Nephron progenitor cell (in vitro differentiated cells): ENCODE results near the gene NUP50.

ENCODE experiments used
- DNase-seq: peaks from one replicate; pipeline ENCODE4 v3.0.0; 2021
- H3K27ac Mint-ChIP-seq: 2 replicates; pipeline ENCODE4 v1.8.0; 2021; ENCODE audit warnings: mild to moderate bottlenecking, moderate library complexity, mixed read lengths
- H3K27me3 Mint-ChIP-seq: 2 replicates; pipeline ENCODE4 v1.8.0; 2021; ENCODE audit warnings: mild to moderate bottlenecking, low read depth, mixed read lengths; ENCODE audit not compliant: poor library complexity
- H3K36me3 Mint-ChIP-seq: 2 replicates; pipeline ENCODE4 v1.8.0; 2021; ENCODE audit warnings: low read depth, mixed read lengths
- H3K4me1 Mint-ChIP-seq: 2 replicates; pipeline ENCODE4 v1.8.0; 2021; ENCODE audit warnings: mixed read lengths
- H3K4me3 Mint-ChIP-seq: 2 replicates; pipeline ENCODE4 v1.8.0; 2021; ENCODE audit warnings: mild to moderate bottlenecking, moderate library complexity, mixed read lengths
- H3K9me3 Mint-ChIP-seq: 2 replicates; pipeline ENCODE4 v1.8.0; 2021; ENCODE audit warnings: mild to moderate bottlenecking, moderate library complexity, mixed read lengths
- TF ChIP-seq, protein P1 (sequence below): fragments of 200-600 bp; sonication (generic); IDR thresholded peaks from 2 replicates; pipeline ENCODE4 v1.5.0; 2021; ENCODE audit warnings: antibody characterized with exemption

Gene NUP50

DNA sequence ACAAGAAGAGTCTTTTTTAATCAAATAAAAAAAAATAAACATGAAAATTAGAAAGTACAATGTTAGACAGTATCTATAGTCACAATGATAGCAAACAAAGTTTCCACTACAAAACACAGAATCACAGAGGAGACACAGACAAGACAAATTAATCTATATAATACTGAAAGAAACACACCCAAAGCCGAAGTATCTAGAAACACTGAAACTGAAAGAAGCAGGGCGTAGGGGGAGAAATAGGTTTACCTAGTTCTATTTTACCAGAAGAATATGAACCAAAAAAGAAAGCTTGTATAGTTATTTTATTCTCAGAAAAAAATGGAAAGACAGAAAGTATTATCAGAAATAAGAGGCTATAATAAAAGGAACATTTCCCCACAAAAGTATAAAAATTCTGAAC, 27.1 kb upstream of the NUP50 start:
- H3K27me3 Mint-ChIP-seq, result no peaks in the 10 kb centered on the region
- H3K27ac Mint-ChIP-seq, result no peak overlapping the region
- no peak overlapping the region for H3K4me3 Mint-ChIP-seq
- H3K9me3 Mint-ChIP-seq, result peaks cover 25% of the 10 kb centered on the region
- no peak for DNase-seq
- H3K36me3 Mint-ChIP-seq, result peaks cover 53% of the 10 kb centered on the region
- TF ChIP-seq, protein P1, sequence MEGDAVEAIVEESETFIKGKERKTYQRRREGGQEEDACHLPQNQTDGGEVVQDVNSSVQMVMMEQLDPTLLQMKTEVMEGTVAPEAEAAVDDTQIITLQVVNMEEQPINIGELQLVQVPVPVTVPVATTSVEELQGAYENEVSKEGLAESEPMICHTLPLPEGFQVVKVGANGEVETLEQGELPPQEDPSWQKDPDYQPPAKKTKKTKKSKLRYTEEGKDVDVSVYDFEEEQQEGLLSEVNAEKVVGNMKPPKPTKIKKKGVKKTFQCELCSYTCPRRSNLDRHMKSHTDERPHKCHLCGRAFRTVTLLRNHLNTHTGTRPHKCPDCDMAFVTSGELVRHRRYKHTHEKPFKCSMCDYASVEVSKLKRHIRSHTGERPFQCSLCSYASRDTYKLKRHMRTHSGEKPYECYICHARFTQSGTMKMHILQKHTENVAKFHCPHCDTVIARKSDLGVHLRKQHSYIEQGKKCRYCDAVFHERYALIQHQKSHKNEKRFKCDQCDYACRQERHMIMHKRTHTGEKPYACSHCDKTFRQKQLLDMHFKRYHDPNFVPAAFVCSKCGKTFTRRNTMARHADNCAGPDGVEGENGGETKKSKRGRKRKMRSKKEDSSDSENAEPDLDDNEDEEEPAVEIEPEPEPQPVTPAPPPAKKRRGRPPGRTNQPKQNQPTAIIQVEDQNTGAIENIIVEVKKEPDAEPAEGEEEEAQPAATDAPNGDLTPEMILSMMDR, result no peak
- peaks cover 5% of the 10 kb centered on the region for H3K4me1 Mint-ChIP-seq

DNA sequence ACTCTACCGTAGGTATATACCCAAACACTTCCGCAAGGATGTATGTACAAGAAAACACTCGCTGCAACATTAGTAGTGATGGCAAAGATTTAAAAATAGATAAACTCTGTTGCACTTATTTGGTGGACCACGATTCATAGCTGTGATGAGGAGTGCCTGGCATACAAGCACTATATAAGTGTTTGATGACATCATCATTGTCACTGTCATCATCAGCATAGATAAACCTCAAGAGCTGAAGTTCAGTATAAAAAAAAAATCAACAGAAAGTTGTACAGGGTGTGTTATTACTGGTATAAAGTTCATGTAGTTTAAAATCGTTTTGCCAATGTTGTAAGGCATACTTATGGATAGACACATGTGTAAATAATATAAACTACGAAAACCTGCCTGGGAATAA, 24.0 kb upstream of the NUP50 start:
- Mint-ChIP-seq H3K27me3 (peaks cover 4% of the 10 kb centered on the region), H3K9me3 (peaks cover 42% of the 10 kb centered on the region), H3K4me3 (no peak overlapping the region), H3K36me3 (peaks cover 53% of the 10 kb centered on the region), H3K4me1 (peaks cover 5% of the 10 kb centered on the region), H3K27ac (no peak overlapping the region)
- no peak for DNase-seq
- TF ChIP-seq, protein P1, result no peak

DNA sequence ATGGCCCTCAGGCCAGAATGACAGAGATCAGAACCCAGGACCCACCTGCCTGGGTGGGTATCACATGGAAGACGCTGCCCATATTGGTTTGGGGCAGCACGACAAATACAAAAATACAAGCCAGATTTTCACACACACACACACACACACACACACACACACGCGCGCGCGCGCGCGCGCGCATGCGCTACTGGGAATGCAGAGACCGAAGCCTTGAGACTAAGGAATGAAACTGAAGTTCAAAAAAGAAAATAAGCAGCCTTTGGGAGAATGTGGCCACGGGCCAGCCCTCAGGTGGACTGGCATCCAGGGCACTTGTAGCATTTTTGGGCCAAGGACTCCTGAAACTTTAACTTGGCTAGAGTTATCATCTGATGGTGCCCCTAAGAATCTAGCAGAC, 21.3 kb upstream of the NUP50 start:
- H3K9me3 Mint-ChIP-seq, result peaks cover 54% of the 10 kb centered on the region
- peaks cover 4% of the 10 kb centered on the region for H3K27me3 Mint-ChIP-seq
- no peak overlapping the region for H3K4me3 Mint-ChIP-seq
- peaks cover 5% of the 10 kb centered on the region for H3K4me1 Mint-ChIP-seq
- no peak for DNase-seq
- TF ChIP-seq, protein P1, result no peak
- no peak overlapping the region for H3K27ac Mint-ChIP-seq
- peaks cover 44% of the 10 kb centered on the region for H3K36me3 Mint-ChIP-seq

DNA sequence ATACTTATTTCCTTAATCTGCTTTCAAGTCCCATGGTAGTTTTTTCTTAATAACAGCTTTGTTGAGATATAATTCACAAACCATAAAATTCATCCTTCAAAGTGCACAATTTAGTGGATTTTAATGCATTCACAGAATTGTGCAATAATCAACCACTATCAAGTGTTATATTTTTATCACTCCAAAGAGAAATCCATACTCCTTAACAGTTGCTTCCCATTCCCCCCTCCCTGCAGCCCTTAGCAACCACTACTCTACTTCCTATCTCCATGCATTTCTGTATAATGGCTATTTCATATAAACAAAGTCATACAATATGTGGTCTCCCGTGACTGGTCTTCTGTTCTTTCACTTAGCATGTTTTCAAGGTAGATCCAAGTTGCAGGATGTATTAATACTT, 18.8 kb upstream of the NUP50 start:
- H3K36me3 Mint-ChIP-seq, result peaks cover 39% of the 10 kb centered on the region
- H3K4me1 Mint-ChIP-seq, result peaks cover 5% of the 10 kb centered on the region
- TF ChIP-seq, protein P1, result no peak
- peaks cover 49% of the 10 kb centered on the region for H3K9me3 Mint-ChIP-seq
- H3K27ac Mint-ChIP-seq, result no peak overlapping the region
- no peak for DNase-seq
- H3K4me3 Mint-ChIP-seq, result no peak overlapping the region
- peaks cover 4% of the 10 kb centered on the region for H3K27me3 Mint-ChIP-seq

DNA sequence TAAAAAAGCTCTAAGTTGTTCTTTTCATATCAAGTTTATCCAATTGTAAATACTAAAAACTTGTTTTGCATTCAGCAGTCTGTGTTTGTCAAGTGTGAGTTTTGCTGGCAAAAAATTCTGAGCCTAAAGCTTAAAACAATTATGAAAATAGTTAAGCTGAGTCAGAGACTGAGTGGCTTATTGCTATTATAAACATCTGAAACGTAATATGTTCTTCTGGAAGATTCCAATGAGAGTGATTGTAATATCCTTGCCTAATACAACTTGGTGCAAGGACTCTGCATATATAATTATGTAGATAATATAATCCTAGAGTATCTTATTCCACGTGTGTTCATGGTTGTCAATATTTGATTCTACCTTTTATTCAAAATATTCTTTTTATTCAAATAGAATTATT, 14.1 kb upstream of the NUP50 start:
- peaks cover 26% of the 10 kb centered on the region for H3K36me3 Mint-ChIP-seq

DNA sequence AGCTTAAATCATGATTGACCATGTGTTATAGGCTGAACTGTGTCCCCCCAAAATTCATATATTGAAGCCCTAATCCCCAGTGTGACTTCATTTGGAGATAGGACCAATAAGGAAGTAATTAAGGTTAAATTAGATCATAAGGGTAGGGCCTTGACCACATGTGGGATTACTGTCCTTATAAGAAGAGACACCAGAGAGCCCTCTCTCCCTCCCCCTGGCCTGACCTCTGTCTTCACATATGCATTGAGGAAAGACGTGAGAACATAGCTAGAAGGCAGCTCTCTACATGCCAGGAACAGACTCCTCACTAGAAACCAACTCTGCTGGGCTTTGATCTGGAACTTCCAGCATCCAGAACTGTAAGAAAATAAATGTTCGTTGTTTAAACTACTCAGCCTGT, 13.6 kb upstream of the NUP50 start:
- Mint-ChIP-seq H3K4me3 (no peak overlapping the region), H3K27me3 (no peaks in the 10 kb centered on the region), H3K27ac (no peak overlapping the region), H3K36me3 (peaks cover 22% of the 10 kb centered on the region), H3K4me1 (no peaks in the 10 kb centered on the region), H3K9me3 (peaks cover 11% of the 10 kb centered on the region)
- DNase-seq, result no peak
- TF ChIP-seq, protein P1, result no peak

More for the DNA sequence above, 14.1 kb upstream of the NUP50 start:
- TF ChIP-seq, protein P1, result no peak
- Mint-ChIP-seq H3K4me3 (no peak overlapping the region), H3K27ac (no peak overlapping the region), H3K27me3 (no peaks in the 10 kb centered on the region), H3K4me1 (no peaks in the 10 kb centered on the region), H3K9me3 (peaks cover 15% of the 10 kb centered on the region)
- no peak for DNase-seq
